Pancreas (tissue), 10 donors: Measurements from ENCODE around the gene ATP11C. TPM values are rescaled to one million over a fixed set of nuclear protein-coding genes. Genes with fewer than 3 reads are reported as not detected.

Source experiments
- ATAC-seq, 4 donors: fragments of 200-7000 bp; cut with Tn5 transposase; one replicate each; pipeline versions ENCODE4 v1.8.0 to v1.9.1; 2020; ENCODE audit warnings: mild to moderate bottlenecking in 4 of 4, moderate library complexity in 4 of 4
- DNase-seq, 6 donors: peaks; one replicate each; pipeline ENCODE4 v3.0.0-alpha.2; 2020
- FAIRE-seq: peaks from 2 replicates; lab custom pipeline; 2012; peaks lifted over from hg19 to GRCh38; lab: Jason Lieb, UNC
- H3K27ac ChIP-seq, 4 donors: fragments of 200-600 bp; sonication (generic); 1 replicate in 3 of 4; 2 replicates in 1 of 4; pipeline versions ENCODE4 v1.5.0 to v1.8.0; 2020
- H3K27me3 ChIP-seq, 4 donors: fragments of 200-600 bp; one replicate each; pipeline ENCODE4 v1.8.0; 2021
- H3K36me3 ChIP-seq, 3 donors: fragments of 200-600 bp; sonication (generic) in 1 of 3; one replicate each; pipeline versions ENCODE4 v1.5.0 to v1.8.0; 2020 to 2021
- H3K4me1 ChIP-seq, 3 donors: fragments of 200-600 bp; one replicate each; pipeline ENCODE4 v1.8.0; 2021
- H3K4me3 ChIP-seq, 4 donors: fragments of 200-600 bp; sonication (generic) in 2 of 4; one replicate each; pipeline versions ENCODE4 v1.5.0 to v1.8.0; 2020 to 2021
- H3K9me3 ChIP-seq, 4 donors: fragments of 200-600 bp; one replicate each; pipeline ENCODE4 v1.8.0; 2021
- CTCF ChIP-seq, 4 donors: fragments of 200-600 bp; sonication (generic) in 3 of 4; IDR thresholded peaks; one replicate each; pipeline versions ENCODE4 v1.5.0 to v1.8.0; 2021; ENCODE audit warnings: antibody characterized with exemption in 4 of 4
- WGBS, 2 donors: extraction: QIAGEN DNeasy Blood & Tissue Kit; methylation state at CpG; one replicate each; pipeline ENCODE4 v1.1.7; 2013; 5-methylcytosine and 5-hydroxymethylcytosine counted together
- intact Hi-C, 3 donors: fragments of 100-400 bp; cut with DNase I; formaldehyde crosslinking; loops; one replicate each; pipeline versions ENCODE4 v1.11.1 to v1.14.2; 2022
- polyA plus RNA-seq, 2 donors: library from polyadenylated mRNA; stranded (reverse); fragments of 200-250 nt; gene quantifications; one replicate each; pipeline ENCODE4 v1.2.3, GENCODE V29; 2013
- total RNA-seq, 6 donors: library from RNA; stranded (reverse); fragmentation: NEBNext Ultra II Directional in 4 of 6; extraction: Animal tissue kit (Norgen Biotek cat#: 25700) in 4 of 6; gene quantifications; one replicate each; pipeline versions ENCODE4 v1.2.1 to v1.2.4, GENCODE V29; 2021 to 2023
- donor health status: healthy with polysubstance abuse.
- donor health status: DM: no; HTN: no; CAD: no; lungs with moderate emphysema.
- donor health status: DM: no; HTN: no; CAD: no.
- donor health status: control.
- donor health status: control.
- donor health status: Bipolar disorder and iron deficiency.
- donor health status: DM: yes; HTN: yes; CAD: no.
- donor health status: DM: no; HTN: no; CAD: no.
- donor health status: DM: no; HTN: no; CAD: no.
- donor health status: DM: yes; HTN: yes; CAD: no.

ATP11C gene
- total and polyA plus RNA-seq, 8 donors = 1.3 to 10.3 (median 3.6) TPM

GRCh38 chrX:139920316-139920715 is 12.5 kb downstream of the ATP11C start:
- Histone ChIP-seq H3K27me3 (no peaks in the 10 kb centered on the region), H3K4me3 (no peak overlapping the region), H3K36me3 (no peaks in the 10 kb centered on the region), H3K4me1 (no peaks in the 10 kb centered on the region), H3K9me3 (no peaks in the 10 kb centered on the region), H3K27ac (no peak overlapping the region)
- WGBS, 2 donors = 37 to 38% methylated on average over 1 of the region's 1 CpG
- ATAC-seq (no peak), DNase-seq (no peak), FAIRE-seq (no peak)
- no peak for TF ChIP-seq CTCF (IDR thresholded peaks at IDR 0.05)
- intact Hi-C loops = no loop called here

DNA sequence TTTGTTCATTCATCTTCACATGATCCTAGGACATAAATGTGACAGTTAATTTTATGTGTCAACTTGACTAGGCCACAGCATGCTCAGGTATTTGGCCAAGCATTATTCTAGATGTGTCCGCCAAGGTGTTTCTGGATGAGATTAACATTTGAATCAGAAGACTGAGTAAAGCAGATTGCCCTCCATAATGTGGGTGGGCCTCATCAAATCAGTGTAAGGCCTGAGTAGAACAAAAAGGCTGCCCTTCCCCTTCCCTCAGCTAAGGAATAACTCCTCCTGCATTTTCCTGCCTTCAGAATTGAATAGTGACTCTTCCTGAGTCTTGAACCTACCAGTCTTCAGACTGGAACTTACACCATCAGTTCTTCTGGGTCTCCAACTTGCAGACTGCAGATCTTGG is 18.4 kb downstream of the ATP11C start:
- WGBS, 2 donors = 94 to 100% methylated on average over 1 of the region's 1 CpG
- Histone ChIP-seq H3K4me3 (no peak overlapping the region), H3K36me3 (no peaks in the 10 kb centered on the region), H3K4me1 (no peaks in the 10 kb centered on the region), H3K27ac (no peak overlapping the region), H3K9me3 (no peaks in the 10 kb centered on the region), H3K27me3 (no peaks in the 10 kb centered on the region)
- ATAC-seq (no peak), FAIRE-seq (no peak), DNase-seq (no peak)
- no peak for TF ChIP-seq CTCF (IDR thresholded peaks at IDR 0.05)
- intact Hi-C loops = no loop called here

- H3K9me3 ChIP-seq = no peaks in the 10 kb centered on the region
- WGBS, 2 donors = 59 to 77% methylated on average over 3 of the region's 3 CpGs
- H3K4me3 ChIP-seq = no peak overlapping the region
- TF ChIP-seq CTCF (IDR thresholded peaks at IDR 0.05) = no peak
- FAIRE-seq (no peak), ATAC-seq (no peak), DNase-seq (no peak)
- H3K4me1 ChIP-seq = no peaks in the 10 kb centered on the region
- intact Hi-C loops = no loop called here
- H3K27ac ChIP-seq = no peak overlapping the region
- no peaks in the 10 kb centered on the region for H3K36me3 ChIP-seq
- no peaks in the 10 kb centered on the region for H3K27me3 ChIP-seq
These were observed 23.1 kb downstream of the ATP11C start for GRCh38 chrX:139909712-139910111.

GRCh38 chrX:139907078-139907477 is 25.8 kb downstream of the ATP11C start:
- DNase-seq (no peak), FAIRE-seq (no peak)

More at GRCh38 chrX:139907078-139907477, 25.8 kb downstream of the ATP11C start:
- ATAC-seq = no peak
- no peak overlapping the region for H3K4me3 ChIP-seq
- no peaks in the 10 kb centered on the region for H3K9me3 ChIP-seq
- 87 to 96% methylated on average over 3 of the region's 3 CpGs for WGBS, 2 donors
- TF ChIP-seq CTCF (IDR thresholded peaks at IDR 0.05) = no peak
- no peaks in the 10 kb centered on the region for H3K36me3 ChIP-seq
- intact Hi-C loops = no loop called here
- H3K4me1 ChIP-seq = no peaks in the 10 kb centered on the region
- H3K27ac ChIP-seq = no peak overlapping the region
- no peaks in the 10 kb centered on the region for H3K27me3 ChIP-seq
